Measurements from ENCODE around the gene DNAI1.

DNAI1 gene

GRCh38 chr9:34456151-34456550, 2.5 kb upstream of the DNAI1 start:
- H3K4me2 ChIP-seq (ENCODE audit: insufficient read depth, low read length, poor library complexity, severe bottlenecking), result no peak overlapping the region
- WGBS, 2 donors (ENCODE audit: extremely low coverage in 2 of 2, insufficient read length in 2 of 2, insufficient replicate concordance in 1 of 2), result no CpG with 5 or more reads among the region's 1 CpG
- H2AK5ac ChIP-seq (ENCODE audit: low read depth, low read length), result no peak overlapping the region
- no peak overlapping the region for H3K4me3 ChIP-seq (ENCODE audit: low read length in 2 of 2)
- H3K18ac ChIP-seq (ENCODE audit: low read length), result no peak overlapping the region
- DNase-seq (ENCODE audit: low spot score), result no peak
- H3K14ac ChIP-seq (ENCODE audit: low read length), result no peak overlapping the region
- H3K79me1 ChIP-seq (ENCODE audit: low read depth, low read length), result no peaks in the 10 kb centered on the region
- no peak overlapping the region for H3K27ac ChIP-seq (replicated peaks; ENCODE audit: low read length)
- no peak overlapping the region for H3K9ac ChIP-seq (ENCODE audit: low read depth, low read length, poor library complexity)
- H2BK5ac ChIP-seq (ENCODE audit: low read length), result no peak overlapping the region
- peaks cover 0 to 8% (median 0%) of the 10 kb centered on the region in 3 experiments for H3K27me3 ChIP-seq (ENCODE audit: control insufficient read depth in 3 of 3, insufficient read depth in 3 of 3, low read depth in 1 of 3, low read length in 3 of 3)
- peaks cover 14 to 31% of the 10 kb centered on the region in 2 donors for H3K4me1 ChIP-seq (ENCODE audit: control insufficient read depth in 2 of 2, insufficient read depth in 1 of 2, low read depth in 1 of 2, low read length in 2 of 2)
- H4K91ac ChIP-seq (ENCODE audit: low read depth, low read length, poor library complexity), result no peak overlapping the region
- no peak overlapping the region for H2BK120ac ChIP-seq (ENCODE audit: low read depth, low read length)
- no peak overlapping the region for H4K8ac ChIP-seq (ENCODE audit: low read depth, low read length)
- no peak overlapping the region for H3K23ac ChIP-seq (ENCODE audit: low read depth, low read length, poor library complexity)
- H2BK15ac ChIP-seq (ENCODE audit: low read length), result no peak overlapping the region
- H2AFZ ChIP-seq (ENCODE audit: low read length), result no peak overlapping the region
- H3K36me3 ChIP-seq (replicated peaks in 1 of 2; ENCODE audit: control insufficient read depth in 2 of 2, insufficient read depth in 2 of 2, low read length in 2 of 2), result no peaks in the 10 kb centered on the region
- no peaks in the 10 kb centered on the region for H3K9me3 ChIP-seq (replicated peaks in 1 of 2; ENCODE audit: control insufficient read depth in 2 of 2, insufficient read depth in 1 of 2, low read depth in 1 of 2, low read length in 2 of 2)
- no peak overlapping the region for H2BK12ac ChIP-seq (ENCODE audit: low read length)
- H3K4ac ChIP-seq (ENCODE audit: low read length), result no peak overlapping the region

GRCh38 chr9:34456746-34457145, 1.9 kb upstream of the DNAI1 start:
- H3K4me2 ChIP-seq (ENCODE audit: insufficient read depth, low read length, poor library complexity, severe bottlenecking), result peak overlapping the region; percentile 87
- H3K4ac ChIP-seq (ENCODE audit: low read length), result no peak overlapping the region
- H3K9ac ChIP-seq (ENCODE audit: low read depth, low read length, poor library complexity), result no peak overlapping the region
- no peak overlapping the region for H2BK15ac ChIP-seq (ENCODE audit: low read length)
- H2BK5ac ChIP-seq (ENCODE audit: low read length), result no peak overlapping the region
- no peak overlapping the region for H2AK5ac ChIP-seq (ENCODE audit: low read depth, low read length)
- no peak overlapping the region for H3K27ac ChIP-seq (replicated peaks; ENCODE audit: low read length)
- no peak overlapping the region for H3K23ac ChIP-seq (ENCODE audit: low read depth, low read length, poor library complexity)
- no peaks in the 10 kb centered on the region for H3K36me3 ChIP-seq (replicated peaks in 1 of 2; ENCODE audit: control insufficient read depth in 2 of 2, insufficient read depth in 2 of 2, low read length in 2 of 2)
- peak overlapping the region; percentile 79 for H2AFZ ChIP-seq (ENCODE audit: low read length)
- no peak overlapping the region for H2BK12ac ChIP-seq (ENCODE audit: low read length)
- DNase-seq (ENCODE audit: low spot score), result no peak
- no CpG with 5 or more reads among the region's 4 CpGs for WGBS, 2 donors (ENCODE audit: extremely low coverage in 2 of 2, insufficient read length in 2 of 2, insufficient replicate concordance in 1 of 2)
- no peak overlapping the region for H3K18ac ChIP-seq (ENCODE audit: low read length)
- no peak overlapping the region for H3K14ac ChIP-seq (ENCODE audit: low read length)
- peak overlapping the region in 1 of 2 donors; percentile 83 for H3K4me3 ChIP-seq (ENCODE audit: low read length in 2 of 2)
- peaks cover 12 to 29% of the 10 kb centered on the region in 2 donors for H3K4me1 ChIP-seq (ENCODE audit: control insufficient read depth in 2 of 2, insufficient read depth in 1 of 2, low read depth in 1 of 2, low read length in 2 of 2)
- H3K79me1 ChIP-seq (ENCODE audit: low read depth, low read length), result no peaks in the 10 kb centered on the region
- H4K91ac ChIP-seq (ENCODE audit: low read depth, low read length, poor library complexity), result no peak overlapping the region
- H3K9me3 ChIP-seq (replicated peaks in 1 of 2; ENCODE audit: control insufficient read depth in 2 of 2, insufficient read depth in 1 of 2, low read depth in 1 of 2, low read length in 2 of 2), result no peaks in the 10 kb centered on the region
- peaks cover 0 to 8% (median 0%) of the 10 kb centered on the region in 3 experiments for H3K27me3 ChIP-seq (ENCODE audit: control insufficient read depth in 3 of 3, insufficient read depth in 3 of 3, low read depth in 1 of 3, low read length in 3 of 3)
- H2BK120ac ChIP-seq (ENCODE audit: low read depth, low read length), result no peak overlapping the region
- no peak overlapping the region for H4K8ac ChIP-seq (ENCODE audit: low read depth, low read length)

- H3K18ac ChIP-seq (ENCODE audit: low read length), result peak overlapping the region; percentile 88
- no peaks in the 10 kb centered on the region for H3K36me3 ChIP-seq (replicated peaks in 1 of 2; ENCODE audit: control insufficient read depth in 2 of 2, insufficient read depth in 2 of 2, low read length in 2 of 2)
- H2AFZ ChIP-seq (ENCODE audit: low read length), result peak overlapping the region; percentile 79
- no peak overlapping the region for H4K91ac ChIP-seq (ENCODE audit: low read depth, low read length, poor library complexity)
- no peak overlapping the region for H2BK5ac ChIP-seq (ENCODE audit: low read length)
- H2BK15ac ChIP-seq (ENCODE audit: low read length), result no peak overlapping the region
- H2BK120ac ChIP-seq (ENCODE audit: low read depth, low read length), result no peak overlapping the region
- peak overlapping the region; percentile 60 for H3K14ac ChIP-seq (ENCODE audit: low read length)
- peak overlapping the region; percentile 87 for H3K4me2 ChIP-seq (ENCODE audit: insufficient read depth, low read length, poor library complexity, severe bottlenecking)
- peak; percentile 27 for DNase-seq (ENCODE audit: low spot score)
- peak overlapping the region; percentile 57 for H3K23ac ChIP-seq (ENCODE audit: low read depth, low read length, poor library complexity)
- H4K8ac ChIP-seq (ENCODE audit: low read depth, low read length), result no peak overlapping the region
- H2AK5ac ChIP-seq (ENCODE audit: low read depth, low read length), result no peak overlapping the region
- H3K79me1 ChIP-seq (ENCODE audit: low read depth, low read length), result no peaks in the 10 kb centered on the region
- no peak overlapping the region for H3K27ac ChIP-seq (replicated peaks; ENCODE audit: low read length)
- no CpG with 5 or more reads among the region's 48 CpGs for WGBS, 2 donors (ENCODE audit: extremely low coverage in 2 of 2, insufficient read length in 2 of 2, insufficient replicate concordance in 1 of 2)
- no peak overlapping the region for H3K4ac ChIP-seq (ENCODE audit: low read length)
- no peaks in the 10 kb centered on the region for H3K9me3 ChIP-seq (replicated peaks in 1 of 2; ENCODE audit: control insufficient read depth in 2 of 2, insufficient read depth in 1 of 2, low read depth in 1 of 2, low read length in 2 of 2)
- H3K9ac ChIP-seq (ENCODE audit: low read depth, low read length, poor library complexity), result peak overlapping the region; percentile 85
- H3K4me3 ChIP-seq (ENCODE audit: low read length in 2 of 2), result peak overlapping the region; percentile 83 to 92
- peaks cover 0 to 8% (median 0%) of the 10 kb centered on the region in 3 experiments for H3K27me3 ChIP-seq (ENCODE audit: control insufficient read depth in 3 of 3, insufficient read depth in 3 of 3, low read depth in 1 of 3, low read length in 3 of 3)
- no peak overlapping the region for H2BK12ac ChIP-seq (ENCODE audit: low read length)
- H3K4me1 ChIP-seq (ENCODE audit: control insufficient read depth in 2 of 2, insufficient read depth in 1 of 2, low read depth in 1 of 2, low read length in 2 of 2), result peaks cover 12 to 26% of the 10 kb centered on the region in 2 donors
Measured at GRCh38 chr9:34457266-34458012, 1.2 kb upstream of the DNAI1 start.

GRCh38 chr9:34458959-34459340, 345 bp downstream of the DNAI1 start:
- no peak overlapping the region for H3K18ac ChIP-seq (ENCODE audit: low read length)
- no peak overlapping the region for H4K91ac ChIP-seq (ENCODE audit: low read depth, low read length, poor library complexity)
- H3K27me3 ChIP-seq (ENCODE audit: control insufficient read depth in 3 of 3, insufficient read depth in 3 of 3, low read depth in 1 of 3, low read length in 3 of 3), result peaks cover 0 to 8% (median 0%) of the 10 kb centered on the region in 3 experiments
- peak overlapping the region; percentile 40 for H2AFZ ChIP-seq (ENCODE audit: low read length)
- H2BK120ac ChIP-seq (ENCODE audit: low read depth, low read length), result no peak overlapping the region
- no peaks in the 10 kb centered on the region for H3K79me1 ChIP-seq (ENCODE audit: low read depth, low read length)
- H3K9ac ChIP-seq (ENCODE audit: low read depth, low read length, poor library complexity), result no peak overlapping the region
- 100% methylated on average over 1 of the region's 11 CpGs for WGBS, 2 donors (ENCODE audit: extremely low coverage in 2 of 2, insufficient read length in 2 of 2, insufficient replicate concordance in 1 of 2)
- peak overlapping the region; percentile 88 for H3K4me2 ChIP-seq (ENCODE audit: insufficient read depth, low read length, poor library complexity, severe bottlenecking)
- H3K4ac ChIP-seq (ENCODE audit: low read length), result no peak overlapping the region
- H3K4me3 ChIP-seq (ENCODE audit: low read length in 2 of 2), result peak overlapping the region; percentile 28 to 41
- H2BK5ac ChIP-seq (ENCODE audit: low read length), result no peak overlapping the region
- H2AK5ac ChIP-seq (ENCODE audit: low read depth, low read length), result no peak overlapping the region
- peaks cover 12 to 31% of the 10 kb centered on the region in 2 donors for H3K4me1 ChIP-seq (ENCODE audit: control insufficient read depth in 2 of 2, insufficient read depth in 1 of 2, low read depth in 1 of 2, low read length in 2 of 2)
- no peak overlapping the region for H3K14ac ChIP-seq (ENCODE audit: low read length)
- no peak overlapping the region for H2BK15ac ChIP-seq (ENCODE audit: low read length)
- no peak overlapping the region for H4K8ac ChIP-seq (ENCODE audit: low read depth, low read length)
- peak overlapping the region; percentile 43 for H3K27ac ChIP-seq (replicated peaks; ENCODE audit: low read length)
- H3K23ac ChIP-seq (ENCODE audit: low read depth, low read length, poor library complexity), result no peak overlapping the region
- H2BK12ac ChIP-seq (ENCODE audit: low read length), result no peak overlapping the region
- H3K9me3 ChIP-seq (replicated peaks in 1 of 2; ENCODE audit: control insufficient read depth in 2 of 2, insufficient read depth in 1 of 2, low read depth in 1 of 2, low read length in 2 of 2), result no peaks in the 10 kb centered on the region
- no peaks in the 10 kb centered on the region for H3K36me3 ChIP-seq (replicated peaks in 1 of 2; ENCODE audit: control insufficient read depth in 2 of 2, insufficient read depth in 2 of 2, low read length in 2 of 2)
- DNase-seq (ENCODE audit: low spot score), result no peak
